ENCODE measurements around the gene OGA. TPM values are rescaled to one million over a fixed set of nuclear protein-coding genes. Genes with fewer than 3 reads are reported as not detected.

The OGA gene
- total and polyA plus RNA-seq, 9 of the 15 experiments (the other 6 are each of a cell fraction or from before 2014, with no cell fraction given) = 13.5 to 73.5 (median 59.5) TPM

DNA sequence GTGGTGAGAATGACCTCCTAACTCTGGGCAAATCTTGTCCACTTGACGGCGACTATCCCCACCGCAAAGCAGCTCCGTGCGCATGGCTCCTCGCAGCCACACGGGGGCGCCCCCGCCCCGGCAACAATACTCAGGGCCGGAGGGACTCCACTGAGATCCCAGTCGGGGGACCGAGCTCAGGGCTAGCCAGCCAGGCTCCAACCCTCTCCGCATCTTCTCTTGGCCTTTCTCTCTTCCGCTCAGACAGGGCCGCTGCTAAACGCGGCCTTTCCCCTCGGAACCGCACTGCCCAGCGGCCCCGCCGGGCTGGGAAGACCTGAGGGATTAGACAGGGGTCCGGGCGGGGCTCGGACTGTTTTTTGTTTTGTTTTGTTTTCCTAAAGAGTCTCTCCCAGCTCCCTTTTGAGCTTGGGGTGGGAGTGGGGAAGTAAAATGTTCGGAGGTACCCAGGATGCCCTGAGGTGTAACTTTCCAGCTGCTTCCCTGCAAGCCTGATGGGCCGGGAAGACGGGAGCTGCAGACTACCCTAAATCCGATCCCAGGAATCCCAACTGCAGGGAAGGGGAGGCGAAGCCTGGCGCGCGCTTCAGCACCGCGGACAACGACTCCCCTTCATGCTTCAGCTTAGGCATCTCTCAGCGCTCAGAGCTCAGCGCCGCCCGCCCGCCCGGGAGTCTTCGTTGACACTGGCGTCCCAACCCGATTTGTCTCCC, 22.7 kb upstream of the OGA start (continued):
- TF ChIP-seq ZNF282 (CRISPR knock-in tag; IDR thresholded peaks at IDR 0.05) (no peak), MBD2 (IDR thresholded peaks at IDR 0.05; ENCODE audit: borderline replicate concordance, low read depth) (no peak), ATF7 (IDR thresholded peaks at IDR 0.05) (no peak), STAT5A (IDR thresholded peaks at IDR 0.05; ENCODE audit: borderline replicate concordance, low read length) (no peak), ARID3B (CRISPR knock-in tag; IDR thresholded peaks at IDR 0.05; ENCODE audit: borderline replicate concordance) (no peak), CSDE1 (IDR thresholded peaks at IDR 0.05) (no peak), RBM22 (IDR thresholded peaks at IDR 0.05; ENCODE audit: low read depth, low read length, poor library complexity, severe bottlenecking) (no peak), ZSCAN29 (IDR thresholded peaks at IDR 0.05) (no peak), L3MBTL2 (IDR thresholded peaks at IDR 0.05) (no peak), KLF16 (IDR thresholded peaks at IDR 0.05) (0 out of 2 replicates have a peak, but pooled peaks have one; percentile 47), MAFG (tag; conservative IDR thresholded peaks at IDR 0.05) (no peak), TCF7L2 (IDR thresholded peaks at IDR 0.05; ENCODE audit: low read depth, low read length) (no peak), RB1 (IDR thresholded peaks at IDR 0.05; ENCODE audit: low read depth) (peak; percentile 64), SIRT6 (IDR thresholded peaks at IDR 0.05; ENCODE audit: low read depth, low read length) (no peak), ZC3H4 (CRISPR knock-in tag; IDR thresholded peaks at IDR 0.05; ENCODE audit: borderline replicate concordance) (no peak), TRIM28 (IDR thresholded peaks at IDR 0.05) (no peak), ZNF511 (CRISPR knock-in tag; IDR thresholded peaks at IDR 0.05) (no peak), MED1 (CRISPR knock-in tag; IDR thresholded peaks at IDR 0.05; ENCODE audit: borderline replicate concordance) (no peak)
- TF ChIP-seq, protein P1, sequence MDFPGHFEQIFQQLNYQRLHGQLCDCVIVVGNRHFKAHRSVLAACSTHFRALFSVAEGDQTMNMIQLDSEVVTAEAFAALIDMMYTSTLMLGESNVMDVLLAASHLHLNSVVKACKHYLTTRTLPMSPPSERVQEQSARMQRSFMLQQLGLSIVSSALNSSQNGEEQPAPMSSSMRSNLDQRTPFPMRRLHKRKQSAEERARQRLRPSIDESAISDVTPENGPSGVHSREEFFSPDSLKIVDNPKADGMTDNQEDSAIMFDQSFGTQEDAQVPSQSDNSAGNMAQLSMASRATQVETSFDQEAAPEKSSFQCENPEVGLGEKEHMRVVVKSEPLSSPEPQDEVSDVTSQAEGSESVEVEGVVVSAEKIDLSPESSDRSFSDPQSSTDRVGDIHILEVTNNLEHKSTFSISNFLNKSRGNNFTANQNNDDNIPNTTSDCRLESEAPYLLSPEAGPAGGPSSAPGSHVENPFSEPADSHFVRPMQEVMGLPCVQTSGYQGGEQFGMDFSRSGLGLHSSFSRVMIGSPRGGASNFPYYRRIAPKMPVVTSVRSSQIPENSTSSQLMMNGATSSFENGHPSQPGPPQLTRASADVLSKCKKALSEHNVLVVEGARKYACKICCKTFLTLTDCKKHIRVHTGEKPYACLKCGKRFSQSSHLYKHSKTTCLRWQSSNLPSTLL (IDR thresholded peaks at IDR 0.05) = no peak
- TF ChIP-seq, protein P2, sequence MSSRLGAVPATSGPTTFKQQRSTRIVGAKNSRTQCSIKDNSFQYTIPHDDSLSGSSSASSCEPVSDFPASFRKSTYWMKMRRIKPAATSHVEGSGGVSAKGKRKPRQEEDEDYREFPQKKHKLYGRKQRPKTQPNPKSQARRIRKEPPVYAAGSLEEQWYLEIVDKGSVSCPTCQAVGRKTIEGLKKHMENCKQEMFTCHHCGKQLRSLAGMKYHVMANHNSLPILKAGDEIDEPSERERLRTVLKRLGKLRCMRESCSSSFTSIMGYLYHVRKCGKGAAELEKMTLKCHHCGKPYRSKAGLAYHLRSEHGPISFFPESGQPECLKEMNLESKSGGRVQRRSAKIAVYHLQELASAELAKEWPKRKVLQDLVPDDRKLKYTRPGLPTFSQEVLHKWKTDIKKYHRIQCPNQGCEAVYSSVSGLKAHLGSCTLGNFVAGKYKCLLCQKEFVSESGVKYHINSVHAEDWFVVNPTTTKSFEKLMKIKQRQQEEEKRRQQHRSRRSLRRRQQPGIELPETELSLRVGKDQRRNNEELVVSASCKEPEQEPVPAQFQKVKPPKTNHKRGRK (tag; IDR thresholded peaks at IDR 0.05) = no peak
- TF ChIP-seq, protein P3, sequence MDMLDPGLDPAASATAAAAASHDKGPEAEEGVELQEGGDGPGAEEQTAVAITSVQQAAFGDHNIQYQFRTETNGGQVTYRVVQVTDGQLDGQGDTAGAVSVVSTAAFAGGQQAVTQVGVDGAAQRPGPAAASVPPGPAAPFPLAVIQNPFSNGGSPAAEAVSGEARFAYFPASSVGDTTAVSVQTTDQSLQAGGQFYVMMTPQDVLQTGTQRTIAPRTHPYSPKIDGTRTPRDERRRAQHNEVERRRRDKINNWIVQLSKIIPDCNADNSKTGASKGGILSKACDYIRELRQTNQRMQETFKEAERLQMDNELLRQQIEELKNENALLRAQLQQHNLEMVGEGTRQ (CRISPR knock-in tag; IDR thresholded peaks at IDR 0.05) = no peak
- TF ChIP-seq, protein P4, sequence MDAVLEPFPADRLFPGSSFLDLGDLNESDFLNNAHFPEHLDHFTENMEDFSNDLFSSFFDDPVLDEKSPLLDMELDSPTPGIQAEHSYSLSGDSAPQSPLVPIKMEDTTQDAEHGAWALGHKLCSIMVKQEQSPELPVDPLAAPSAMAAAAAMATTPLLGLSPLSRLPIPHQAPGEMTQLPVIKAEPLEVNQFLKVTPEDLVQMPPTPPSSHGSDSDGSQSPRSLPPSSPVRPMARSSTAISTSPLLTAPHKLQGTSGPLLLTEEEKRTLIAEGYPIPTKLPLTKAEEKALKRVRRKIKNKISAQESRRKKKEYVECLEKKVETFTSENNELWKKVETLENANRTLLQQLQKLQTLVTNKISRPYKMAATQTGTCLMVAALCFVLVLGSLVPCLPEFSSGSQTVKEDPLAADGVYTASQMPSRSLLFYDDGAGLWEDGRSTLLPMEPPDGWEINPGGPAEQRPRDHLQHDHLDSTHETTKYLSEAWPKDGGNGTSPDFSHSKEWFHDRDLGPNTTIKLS (IDR thresholded peaks at IDR 0.05; ENCODE audit: borderline replicate concordance, low read depth) = no peak

Measured in K562 (cell line).